HuH-7 (cell line): Measurements from ENCODE around the gene KIAA0513.

ENCODE experiments used
- DNase-seq: peaks from one replicate; pipeline ENCODE4 v3.0.0; 2011; ENCODE audit warnings: low spot score

KIAA0513 gene

GRCh38 chr16:85027349-85027957 lies at the start of gene KIAA0513:
TSS of gene KIAA0513 (plus strand) at chr16:85027795. CDS start at chr16:85067072, 39,277 bp downstream.
- peak; percentile 93 for DNase-seq

- DNase-seq = no peak
Observed at GRCh38 chr16:84979516-84979915, 48.1 kb upstream of the KIAA0513 start.

- no peak for DNase-seq
Observed at GRCh38 chr16:84982434-84982833, 45.2 kb upstream of the KIAA0513 start.

GRCh38 chr16:84985079-84986065 lies 42.2 kb upstream of the KIAA0513 start:
- DNase-seq = no peak

GRCh38 chr16:84986102-84986501 lies 41.5 kb upstream of the KIAA0513 start:
- no peak for DNase-seq

GRCh38 chr16:84986879-84987278 lies 40.7 kb upstream of the KIAA0513 start:
- no peak for DNase-seq

- DNase-seq = no peak
Observed at GRCh38 chr16:84988328-84989080, 39.1 kb upstream of the KIAA0513 start.

GRCh38 chr16:84989749-84990620 lies 37.6 kb upstream of the KIAA0513 start:
- DNase-seq = no peak

GRCh38 chr16:84990782-84991181 lies 36.8 kb upstream of the KIAA0513 start:
- DNase-seq = no peak

GRCh38 chr16:84992717-84993075 lies 34.9 kb upstream of the KIAA0513 start:
- no peak for DNase-seq

- no peak for DNase-seq
Observed at GRCh38 chr16:84993926-84994325, 33.7 kb upstream of the KIAA0513 start.

- DNase-seq = no peak
Observed at GRCh38 chr16:84995663-84996062, 31.9 kb upstream of the KIAA0513 start.

GRCh38 chr16:84996365-84996764 lies 31.2 kb upstream of the KIAA0513 start:
- DNase-seq = no peak

GRCh38 chr16:84999200-84999599 lies 28.4 kb upstream of the KIAA0513 start:
- DNase-seq = no peak

- DNase-seq = no peak
Observed at GRCh38 chr16:84999857-85000480, 27.6 kb upstream of the KIAA0513 start.

GRCh38 chr16:85002099-85002541 lies 25.5 kb upstream of the KIAA0513 start:
- no peak for DNase-seq

- no peak for DNase-seq
Observed at GRCh38 chr16:85002608-85003007, 25.0 kb upstream of the KIAA0513 start.

GRCh38 chr16:85003076-85003475 lies 24.5 kb upstream of the KIAA0513 start:
- no peak for DNase-seq

GRCh38 chr16:85003725-85004586 lies 23.6 kb upstream of the KIAA0513 start:
- DNase-seq = no peak

- no peak for DNase-seq
Observed at GRCh38 chr16:85004587-85005205, 22.9 kb upstream of the KIAA0513 start.
